Right atrium auricular region (tissue), 2 donors: ENCODE data around the gene PPP2R3B. TPM values are rescaled to one million over a fixed set of nuclear protein-coding genes. Genes with fewer than 3 reads are reported as not detected.

Source experiments
- DNase-seq: peaks from one replicate; pipeline ENCODE4 v3.0.0-alpha.2; 2019; ENCODE audit warnings: low spot score
- H3K27ac ChIP-seq, 2 donors: fragments of 200-600 bp; sonication (generic); 1 replicate in 1 of 2; 2 replicates in 1 of 2; pipeline ENCODE4 v1.5.1; 2016 to 2019
- H3K27me3 ChIP-seq, 2 donors: fragments of 200-600 bp; sonication (generic); one replicate each; pipeline versions ENCODE4 v1.5.1 to v1.6.0; 2017 to 2019
- H3K36me3 ChIP-seq: fragments of 200-600 bp; sonication (generic); one replicate; pipeline ENCODE4 v1.5.1; 2016
- H3K4me1 ChIP-seq, 2 donors: fragments of 200-600 bp; sonication (generic); one replicate each; pipeline versions ENCODE4 v1.5.1 to v1.6.0; 2017 to 2019
- H3K4me3 ChIP-seq, 2 donors: fragments of 200-600 bp; sonication (generic); 1 replicate in 1 of 2; 2 replicates in 1 of 2; pipeline ENCODE4 v1.5.1; 2017 to 2019; ENCODE audit warnings: mild to moderate bottlenecking in 1 of 2, moderate library complexity in 1 of 2
- H3K9me3 ChIP-seq, 2 donors: fragments of 200-600 bp; sonication (generic); one replicate each; pipeline ENCODE4 v1.5.1; 2019
- total RNA-seq, 2 donors: library from RNA; depleted of rRNA; stranded (reverse); fragments of >200 nt; gene quantifications; one replicate each; pipeline ENCODE4 v1.1.0, GENCODE V29; 2016
- TF ChIP-seq, protein P1 (sequence below), 2 donors: fragments of 200-600 bp; sonication (generic); IDR thresholded peaks; one replicate each; pipeline ENCODE4 v1.5.1; 2019; ENCODE audit warnings: antibody characterized with exemption in 2 of 2

The PPP2R3B gene
- total RNA-seq, 2 donors from 2014 or later = 58.6 to 70.1 TPM

GRCh38 chrX:431492-432111, 44.9 kb upstream of the PPP2R3B start:
- TF ChIP-seq, protein P1, sequence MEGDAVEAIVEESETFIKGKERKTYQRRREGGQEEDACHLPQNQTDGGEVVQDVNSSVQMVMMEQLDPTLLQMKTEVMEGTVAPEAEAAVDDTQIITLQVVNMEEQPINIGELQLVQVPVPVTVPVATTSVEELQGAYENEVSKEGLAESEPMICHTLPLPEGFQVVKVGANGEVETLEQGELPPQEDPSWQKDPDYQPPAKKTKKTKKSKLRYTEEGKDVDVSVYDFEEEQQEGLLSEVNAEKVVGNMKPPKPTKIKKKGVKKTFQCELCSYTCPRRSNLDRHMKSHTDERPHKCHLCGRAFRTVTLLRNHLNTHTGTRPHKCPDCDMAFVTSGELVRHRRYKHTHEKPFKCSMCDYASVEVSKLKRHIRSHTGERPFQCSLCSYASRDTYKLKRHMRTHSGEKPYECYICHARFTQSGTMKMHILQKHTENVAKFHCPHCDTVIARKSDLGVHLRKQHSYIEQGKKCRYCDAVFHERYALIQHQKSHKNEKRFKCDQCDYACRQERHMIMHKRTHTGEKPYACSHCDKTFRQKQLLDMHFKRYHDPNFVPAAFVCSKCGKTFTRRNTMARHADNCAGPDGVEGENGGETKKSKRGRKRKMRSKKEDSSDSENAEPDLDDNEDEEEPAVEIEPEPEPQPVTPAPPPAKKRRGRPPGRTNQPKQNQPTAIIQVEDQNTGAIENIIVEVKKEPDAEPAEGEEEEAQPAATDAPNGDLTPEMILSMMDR (IDR thresholded peaks at IDR 0.05) = no peak
- no peak overlapping the region for H3K4me3 ChIP-seq
- H3K36me3 ChIP-seq = no peaks in the 10 kb centered on the region
- no peaks in the 10 kb centered on the region for H3K9me3 ChIP-seq
- peaks cover 0 to 6% of the 10 kb centered on the region in 2 donors for H3K27me3 ChIP-seq
- no peaks in the 10 kb centered on the region for H3K4me1 ChIP-seq
- no peak for DNase-seq
- H3K27ac ChIP-seq = no peak overlapping the region

DNA sequence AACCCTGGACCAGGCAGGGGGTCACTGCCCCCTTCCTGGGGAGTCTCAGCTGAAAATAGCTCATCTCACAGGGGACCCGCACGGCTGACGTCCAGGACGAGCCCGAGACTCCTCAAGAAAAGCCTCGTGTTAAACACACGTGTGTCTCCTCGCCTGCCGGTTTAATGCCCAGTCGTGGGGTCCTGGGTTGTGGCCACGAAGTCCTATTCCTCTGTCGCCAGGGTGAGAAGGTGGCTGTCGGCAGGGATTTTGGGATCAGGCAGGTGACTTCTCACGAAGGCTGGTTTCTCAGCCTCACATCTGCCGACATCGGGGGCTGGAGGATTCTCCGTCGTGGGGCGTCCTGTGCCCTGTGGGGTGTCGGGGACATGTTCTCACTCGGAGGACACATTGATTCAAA, 44.3 kb upstream of the PPP2R3B start:
- Histone ChIP-seq H3K4me1 (no peaks in the 10 kb centered on the region), H3K27ac (no peak overlapping the region), H3K36me3 (no peaks in the 10 kb centered on the region), H3K27me3 (peaks cover 0 to 6% of the 10 kb centered on the region in 2 donors), H3K9me3 (no peaks in the 10 kb centered on the region), H3K4me3 (no peak overlapping the region)
- TF ChIP-seq, protein P1 (IDR thresholded peaks at IDR 0.05) = no peak
- DNase-seq = no peak

DNA sequence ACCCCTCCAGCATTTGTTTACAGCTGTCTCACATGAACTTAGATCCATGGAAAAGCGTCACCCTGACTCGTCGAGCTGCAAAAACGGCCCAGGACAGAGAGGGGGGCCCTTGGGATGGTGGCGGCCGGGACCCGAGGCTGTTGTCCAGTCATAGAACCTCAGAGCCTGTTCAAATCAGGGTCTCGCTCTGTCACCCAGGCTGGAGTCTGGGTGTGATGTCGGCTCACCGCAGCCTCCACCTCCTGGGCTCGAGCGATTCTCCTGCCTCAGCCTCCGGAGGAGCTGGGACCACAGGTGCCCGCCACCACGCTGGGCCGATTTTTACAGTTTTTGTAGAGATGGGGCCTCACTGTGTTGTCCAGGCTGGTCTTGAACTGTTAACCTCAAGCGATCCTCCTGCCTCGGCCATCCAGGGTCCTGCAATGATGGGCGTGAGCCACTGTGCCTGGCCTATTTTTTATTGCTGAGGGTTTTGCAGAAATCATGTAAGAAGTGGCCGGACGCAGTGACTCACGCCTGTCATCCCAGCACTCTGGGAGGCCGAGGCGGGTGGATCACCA, 42.6 kb upstream of the PPP2R3B start:
- H3K4me1 ChIP-seq = no peaks in the 10 kb centered on the region
- TF ChIP-seq, protein P1 (IDR thresholded peaks at IDR 0.05) = no peak
- peaks cover 0 to 6% of the 10 kb centered on the region in 2 donors for H3K27me3 ChIP-seq
- H3K4me3 ChIP-seq = no peak overlapping the region
- DNase-seq = no peak
- no peak overlapping the region for H3K27ac ChIP-seq
- H3K36me3 ChIP-seq = no peaks in the 10 kb centered on the region
- H3K9me3 ChIP-seq = no peaks in the 10 kb centered on the region

- TF ChIP-seq, protein P1 (IDR thresholded peaks at IDR 0.05) = peak in 1 of 2 donors; percentile 22
- H3K9me3 ChIP-seq = no peaks in the 10 kb centered on the region
- no peaks in the 10 kb centered on the region for H3K4me1 ChIP-seq
- DNase-seq = no peak
- H3K4me3 ChIP-seq = no peak overlapping the region
- H3K27me3 ChIP-seq = peaks cover 0 to 6% of the 10 kb centered on the region in 2 donors
- no peaks in the 10 kb centered on the region for H3K36me3 ChIP-seq
- H3K27ac ChIP-seq = no peak overlapping the region
Measured at GRCh38 chrX:427812-428725, 41.4 kb upstream of the PPP2R3B start.

- Histone ChIP-seq H3K9me3 (no peaks in the 10 kb centered on the region), H3K27ac (no peak overlapping the region), H3K4me1 (no peaks in the 10 kb centered on the region), H3K4me3 (no peak overlapping the region), H3K27me3 (peaks cover 0 to 6% of the 10 kb centered on the region in 2 donors), H3K36me3 (no peaks in the 10 kb centered on the region)
- DNase-seq = no peak
- TF ChIP-seq, protein P1 (IDR thresholded peaks at IDR 0.05) = no peak
Measured at GRCh38 chrX:426881-427280, 40.2 kb upstream of the PPP2R3B start.
